HG02885 (cell line): Measurements from ENCODE around the gene HSPB6.
"Not testable (repeated sequence)": the region's sequence is repeated elsewhere in the genome, so short reads cannot be mapped to it uniquely, and the experiment has no call there.

Source experiments
- ATAC-seq: cut with Tn5 transposase; IDR thresholded peaks from one replicate; pipeline ENCODE4 v1.9.1; 2021; ENCODE audit warnings: mild to moderate bottlenecking; ENCODE audit not compliant: unreplicated experiment, poor library complexity

Gene HSPB6

GRCh38 chr19:35756377-35757230 is at the start of gene HSPB6:
Gene HSPB6 (minus strand): TSS chr19:35757029. CDS start chr19:35757008, 21 bp downstream.
- ATAC-seq: no peak

DNA sequence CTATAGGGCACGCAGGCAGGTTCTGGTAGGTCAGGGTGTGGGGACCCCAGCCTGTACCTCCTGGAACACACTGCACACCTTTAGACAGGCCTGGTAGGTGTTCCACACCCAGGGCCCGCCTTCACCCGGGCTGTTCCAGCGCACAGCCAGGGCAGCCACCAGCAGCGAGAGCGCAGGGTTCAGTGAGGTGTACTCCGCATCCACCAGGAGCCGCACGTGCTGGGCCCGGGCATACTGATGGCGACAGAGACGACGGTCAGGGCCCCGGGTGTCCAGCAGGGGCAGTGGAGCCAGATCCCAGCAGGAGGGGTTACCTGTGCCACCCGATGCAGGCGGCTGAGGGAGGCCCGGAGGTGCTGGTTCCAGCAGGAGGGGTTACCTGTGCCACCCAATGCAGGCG is 49.8 kb upstream of the HSPB6 start:
- ATAC-seq: no peak

- ATAC-seq: no peak
Measured at GRCh38 chr19:35805526-35806102, 48.8 kb upstream of the HSPB6 start.

GRCh38 chr19:35801828-35802227 is 45.0 kb upstream of the HSPB6 start:
- no peak for ATAC-seq

DNA sequence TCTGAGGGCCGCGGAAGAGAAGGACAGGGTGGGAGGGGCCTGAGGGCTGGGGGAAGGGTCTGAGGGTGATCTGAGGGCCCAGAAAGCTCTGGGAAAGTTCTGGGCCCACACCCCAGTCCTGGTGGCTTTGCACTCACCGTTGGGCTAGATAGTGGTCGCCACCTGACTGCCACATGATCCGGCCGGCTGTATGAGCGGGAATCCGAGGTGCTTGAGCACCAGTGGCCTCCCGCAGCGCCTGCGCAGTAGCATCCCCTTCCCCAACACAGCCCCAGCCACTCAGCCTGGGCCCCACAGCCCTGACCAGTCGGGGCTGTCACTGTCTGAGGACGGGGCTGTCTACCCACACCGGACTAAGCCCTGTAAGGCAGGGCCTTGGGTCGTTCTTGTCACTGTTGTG is 40.8 kb upstream of the HSPB6 start:
- no peak for ATAC-seq

GRCh38 chr19:35796645-35797542 is 40.1 kb upstream of the HSPB6 start:
- ATAC-seq: no peak

- ATAC-seq: not testable (repeated sequence)
Measured at GRCh38 chr19:35795564-35795963, 38.7 kb upstream of the HSPB6 start.

DNA sequence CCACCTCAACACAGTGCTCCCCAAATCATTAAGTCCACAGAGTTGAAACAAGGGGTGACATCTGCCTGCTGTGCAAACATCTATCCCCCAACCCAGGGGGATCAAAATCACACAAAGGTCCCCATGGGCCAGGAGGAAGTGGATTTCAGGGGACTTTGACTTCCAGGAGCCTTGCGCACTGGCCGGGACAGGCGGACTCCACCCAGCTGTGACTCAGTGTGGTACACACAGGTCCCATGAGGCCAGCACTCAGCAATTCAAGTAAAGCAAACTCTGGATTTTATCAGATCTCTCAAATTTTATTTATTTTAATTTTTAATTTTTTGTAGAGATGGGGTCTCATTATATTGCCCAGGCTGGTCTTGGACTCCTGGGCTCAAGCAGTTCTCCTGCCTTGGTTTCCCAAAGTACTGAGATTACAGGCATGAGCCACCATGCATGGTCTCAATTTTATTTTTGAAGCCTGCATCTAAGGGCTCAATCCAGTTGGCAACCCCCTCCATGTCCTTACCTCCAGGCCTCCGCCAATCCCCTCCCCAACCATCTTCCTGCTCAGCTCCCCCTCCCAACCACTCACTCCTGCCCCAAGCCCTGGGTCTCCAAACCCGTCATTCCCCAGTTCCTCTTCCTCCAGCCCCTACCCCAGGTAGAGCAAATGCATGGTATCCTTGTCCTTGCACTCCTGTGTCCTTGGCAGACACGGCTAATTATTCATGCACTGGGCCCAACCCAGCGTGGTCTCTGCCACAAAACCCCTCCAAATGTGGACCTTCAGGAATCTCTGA is 36.7 kb upstream of the HSPB6 start:
- no peak for ATAC-seq

GRCh38 chr19:35792888-35793287 is 36.1 kb upstream of the HSPB6 start:
- ATAC-seq: no peak

- no peak for ATAC-seq
Measured at GRCh38 chr19:35792312-35792711, 35.5 kb upstream of the HSPB6 start.

GRCh38 chr19:35791814-35792279 is 35.0 kb upstream of the HSPB6 start:
- no peak for ATAC-seq

DNA sequence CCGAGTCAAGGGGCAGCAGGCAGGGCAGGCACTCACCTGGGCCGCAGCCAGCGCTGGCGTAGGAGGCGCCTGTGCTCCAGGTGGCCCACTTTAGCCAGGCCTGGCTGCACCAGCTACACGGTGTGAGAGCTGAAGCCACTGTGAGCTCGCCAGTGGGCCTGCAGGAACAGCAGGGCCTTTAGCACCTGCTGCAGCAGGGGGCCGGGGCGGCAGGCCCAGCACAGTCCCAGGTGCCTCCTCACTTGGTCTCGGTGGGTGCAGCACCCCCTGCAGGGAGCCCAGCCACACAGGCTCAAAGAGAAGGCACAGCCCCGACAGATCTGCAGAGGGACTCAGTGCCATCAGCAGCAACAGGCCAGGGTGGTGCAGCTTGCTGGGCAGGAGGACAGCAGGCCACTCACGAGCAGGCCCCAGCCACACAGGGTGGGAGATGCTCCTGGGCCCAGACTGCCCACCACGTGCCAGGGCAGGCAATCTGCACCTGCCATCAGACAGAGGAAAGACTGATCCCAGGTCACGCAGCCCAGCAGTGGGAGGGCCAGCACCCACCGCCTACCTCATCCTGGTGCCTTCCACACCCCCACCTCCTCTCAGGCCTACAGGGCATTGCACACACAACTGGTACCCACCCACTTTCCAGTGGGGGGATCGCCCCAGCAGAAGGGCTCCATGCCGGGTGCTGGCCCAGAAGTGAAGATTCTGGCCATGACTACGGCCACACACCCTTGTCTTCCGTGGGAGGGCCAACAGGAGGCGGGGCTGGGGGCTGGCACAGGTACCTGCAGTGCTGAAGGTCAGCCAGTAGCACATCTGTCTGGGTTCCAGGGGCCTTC is 34.4 kb upstream of the HSPB6 start:
- ATAC-seq: no peak

- ATAC-seq: no peak
Measured at GRCh38 chr19:35789978-35790944, 33.4 kb upstream of the HSPB6 start.

GRCh38 chr19:35789195-35789977 is 32.6 kb upstream of the HSPB6 start:
- no peak for ATAC-seq

GRCh38 chr19:35788205-35788960 is 31.6 kb upstream of the HSPB6 start:
- no peak for ATAC-seq

DNA sequence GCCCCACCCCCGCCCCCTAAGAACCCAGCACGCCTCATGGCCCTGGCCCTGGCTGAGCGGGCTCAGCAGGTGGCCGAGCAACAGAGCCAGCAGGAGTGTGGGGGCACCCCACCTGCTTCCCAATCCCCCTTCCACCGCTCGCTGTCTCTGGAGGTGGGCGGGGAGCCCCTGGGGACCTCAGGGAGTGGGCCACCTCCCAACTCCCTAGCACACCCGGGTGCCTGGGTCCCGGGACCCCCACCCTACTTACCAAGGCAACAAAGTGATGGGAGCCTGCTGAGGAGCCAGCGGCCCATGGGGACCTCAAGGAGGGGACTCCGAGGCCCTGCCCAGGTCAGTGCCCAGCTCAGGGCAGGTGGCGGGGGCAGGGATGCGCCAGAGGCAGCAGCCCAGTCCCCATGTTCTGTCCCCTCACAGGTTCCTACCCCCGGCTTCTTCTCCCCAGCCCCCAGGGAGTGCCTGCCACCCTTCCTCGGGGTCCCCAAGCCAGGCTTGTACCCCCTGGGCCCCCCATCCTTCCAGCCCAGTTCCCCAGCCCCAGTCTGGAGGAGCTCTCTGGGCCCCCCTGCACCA is 30.5 kb upstream of the HSPB6 start:
- no peak for ATAC-seq
